Fibroblast of lung (primary cell): ENCODE data around the gene GMEB1. TPM values are rescaled to one million over a fixed set of nuclear protein-coding genes. Genes with fewer than 3 reads are reported as not detected.
"Not testable (repeated sequence)": the region's sequence is repeated elsewhere in the genome, so short reads cannot be mapped to it uniquely, and the experiment has no call there.

Experiments
- DNase-seq, 2 donors: peaks; one replicate each; pipeline versions ENCODE4 v3.0.0 to v3.0.0-alpha.2; 2010; ENCODE audit warnings: low read depth in 2 of 2
- H2AFZ ChIP-seq: 2 replicates; pipeline ENCODE4 v1.5.1; 2012; ENCODE audit warnings: low read length, control low read depth, inconsistent platforms
- H3K27ac ChIP-seq: 2 replicates; pipeline ENCODE4 v1.5.1; 2011; ENCODE audit warnings: low read length, control low read depth; ENCODE audit not compliant: insufficient read depth
- H3K27me3 ChIP-seq: 2 replicates; pipeline ENCODE4 v1.5.1; 2011; ENCODE audit warnings: mild to moderate bottlenecking, low read length; ENCODE audit not compliant: control insufficient read depth, insufficient read depth
- H3K36me3 ChIP-seq: 2 replicates; pipeline ENCODE4 v1.5.1; 2011; ENCODE audit warnings: low read length; ENCODE audit not compliant: control insufficient read depth, insufficient read depth
- H3K4me1 ChIP-seq: 2 replicates; pipeline ENCODE4 v1.5.1; 2011; ENCODE audit warnings: low read length; ENCODE audit not compliant: control insufficient read depth, insufficient read depth; ENCODE audit errors: extremely low read depth
- H3K4me2 ChIP-seq: 2 replicates; pipeline ENCODE4 v1.5.1; 2011; ENCODE audit warnings: low read length, control low read depth; ENCODE audit not compliant: insufficient read depth; ENCODE audit errors: extremely low read depth
- H3K4me3 ChIP-seq, 4 experiments: fragments of 200-600 bp in 1 of 4; sonication (generic) in 1 of 4; replicated peaks in 1 of 4; 2 replicates each; pipeline ENCODE4 v1.5.1; 2011 to 2016; ENCODE audit warnings: low read length in 4 of 4, low read depth in 3 of 4, mild to moderate bottlenecking in 3 of 4, control low read depth in 2 of 4, inconsistent platforms in 1 of 4, mixed read lengths in 1 of 4; ENCODE audit not compliant: insufficient read depth in 1 of 4; ENCODE audit errors: control extremely low read depth in 1 of 4
- H3K79me2 ChIP-seq: 2 replicates; pipeline ENCODE4 v1.5.1; 2012; ENCODE audit warnings: mild to moderate bottlenecking, low read length, inconsistent platforms; ENCODE audit not compliant: control insufficient read depth, insufficient read depth
- H3K9ac ChIP-seq: 2 replicates; pipeline ENCODE4 v1.5.1; 2011; ENCODE audit warnings: mild to moderate bottlenecking, low read length, control low read depth; ENCODE audit not compliant: insufficient read depth
- H3K9me3 ChIP-seq: 2 replicates; pipeline ENCODE4 v1.5.1; 2012; ENCODE audit warnings: low read depth, low read length; ENCODE audit not compliant: control insufficient read depth, insufficient read depth
- H4K20me1 ChIP-seq: 2 replicates; pipeline ENCODE4 v1.5.1; 2011; ENCODE audit warnings: low read length; ENCODE audit not compliant: control insufficient read depth, insufficient read depth; ENCODE audit errors: extremely low read depth
- CTCF ChIP-seq, 2 donors: IDR thresholded peaks in 1 of 2; conservative IDR thresholded peaks in 1 of 2; 1 replicate in 1 of 2; 2 replicates in 1 of 2; pipeline ENCODE4 v1.5.1; 2011 to 2012; ENCODE audit warnings: low read length in 2 of 2, control low read depth in 1 of 2, inconsistent platforms in 1 of 2, low read depth in 1 of 2, mild to moderate bottlenecking in 1 of 2
- EZH2 ChIP-seq: IDR thresholded peaks from 2 replicates; pipeline ENCODE4 v1.5.1; 2012; ENCODE audit warnings: low read length, control low read depth, mild to moderate bottlenecking; ENCODE audit errors: missing control alignments
- polyA plus RNA-seq, 2 donors: library from polyadenylated mRNA; depleted of rRNA in 1 of 2; stranded (reverse) in 1 of 2; unstranded in 1 of 2; fragments of >200 nt; gene quantifications; 2 replicates each; pipeline ENCODE4 v1.2.1, GENCODE V29; 2011 to 2012; ENCODE audit warnings: missing spikeins in 1 of 2
- total RNA-seq: library from RNA; depleted of rRNA; stranded (reverse); fragments of >200 nt; gene quantifications from 2 replicates; pipeline ENCODE4 v1.2.1, GENCODE V29; 2014

GMEB1 gene
- total and polyA plus RNA-seq, 2 donors (not counting 1 experiment from before 2014, with no cell fraction given), result 5.4 to 8.9 TPM

DNA sequence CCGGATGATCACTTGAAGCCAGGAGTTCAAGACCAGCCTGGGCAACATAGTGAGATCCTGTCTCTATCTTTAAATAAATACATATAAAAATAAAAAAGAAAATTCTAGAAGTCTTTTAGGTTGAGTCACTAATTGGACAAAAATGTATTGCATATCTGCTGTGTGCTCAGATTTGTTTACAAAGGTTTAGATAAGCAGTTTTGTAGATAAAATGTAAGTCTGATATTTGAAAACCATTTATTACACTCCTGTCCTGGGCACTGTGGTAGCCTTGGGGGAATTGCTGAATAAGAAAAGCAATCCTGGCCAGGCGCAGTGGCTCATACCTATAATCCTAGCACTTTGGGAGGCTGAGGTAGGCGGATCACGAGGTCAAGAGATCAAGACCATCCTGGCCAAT, 11.6 kb downstream of the GMEB1 start:
- DNase-seq, result no peak
- Histone ChIP-seq H3K4me1 (no peaks in the 10 kb centered on the region), H3K4me3 (no peak overlapping the region), H2AFZ (no peak overlapping the region), H3K9ac (no peak overlapping the region), H4K20me1 (no peaks in the 10 kb centered on the region), H3K27ac (no peak overlapping the region), H3K4me2 (no peak overlapping the region), H3K36me3 (peaks cover 2% of the 10 kb centered on the region), H3K27me3 (no peaks in the 10 kb centered on the region), H3K9me3 (no peaks in the 10 kb centered on the region), H3K79me2 (no peaks in the 10 kb centered on the region)
- TF ChIP-seq EZH2 (no peak), CTCF (conservative IDR thresholded peaks at IDR 0.05 in 1 of 2, IDR thresholded peaks at IDR 0.05 in 1 of 2; ENCODE audit: low read depth in 1 of 2, low read length in 2 of 2) (no peak)

- Histone ChIP-seq H3K4me3 (no peak overlapping the region), H2AFZ (no peak overlapping the region), H3K79me2 (no peaks in the 10 kb centered on the region), H3K4me1 (no peaks in the 10 kb centered on the region), H3K9ac (no peak overlapping the region), H3K27me3 (no peaks in the 10 kb centered on the region), H3K36me3 (peaks cover 2% of the 10 kb centered on the region), H3K27ac (no peak overlapping the region), H4K20me1 (no peaks in the 10 kb centered on the region), H3K9me3 (no peaks in the 10 kb centered on the region), H3K4me2 (no peak overlapping the region)
- TF ChIP-seq EZH2 (no peak), CTCF (conservative IDR thresholded peaks at IDR 0.05 in 1 of 2, IDR thresholded peaks at IDR 0.05 in 1 of 2; ENCODE audit: low read depth in 1 of 2, low read length in 2 of 2) (no peak)
- DNase-seq, result no peak
Observed at GRCh38 chr1:28682840-28683239, 14.3 kb downstream of the GMEB1 start.

GRCh38 chr1:28684937-28685336, 16.4 kb downstream of the GMEB1 start:
- DNase-seq, result no peak
- H3K4me1 ChIP-seq, result no peaks in the 10 kb centered on the region
- no peak overlapping the region for H3K27ac ChIP-seq
- no peak overlapping the region for H3K9ac ChIP-seq
- no peaks in the 10 kb centered on the region for H4K20me1 ChIP-seq
- no peaks in the 10 kb centered on the region for H3K9me3 ChIP-seq
- no peak overlapping the region for H3K4me3 ChIP-seq
- TF ChIP-seq EZH2 (no peak), CTCF (conservative IDR thresholded peaks at IDR 0.05 in 1 of 2, IDR thresholded peaks at IDR 0.05 in 1 of 2; ENCODE audit: low read depth in 1 of 2, low read length in 2 of 2) (no peak)
- peaks cover 2% of the 10 kb centered on the region for H3K36me3 ChIP-seq
- no peaks in the 10 kb centered on the region for H3K79me2 ChIP-seq
- no peak overlapping the region for H3K4me2 ChIP-seq
- no peak overlapping the region for H2AFZ ChIP-seq
- no peaks in the 10 kb centered on the region for H3K27me3 ChIP-seq

- H3K27ac ChIP-seq, DNase-seq, H3K4me3 ChIP-seq, H3K36me3 ChIP-seq, H3K9me3 ChIP-seq, H3K79me2 ChIP-seq, H3K27me3 ChIP-seq, H3K9ac ChIP-seq, H3K4me2 ChIP-seq, H3K4me1 ChIP-seq, H2AFZ ChIP-seq, H4K20me1 ChIP-seq: not testable (repeated sequence)
Observed at GRCh38 chr1:28691627-28692026, 23.0 kb downstream of the GMEB1 start.
